Right cardiac atrium (tissue), 5 donors: ENCODE data around the gene TSEN54. TPM values are rescaled to one million over a fixed set of nuclear protein-coding genes. Genes with fewer than 3 reads are reported as not detected.

Experiments
- ATAC-seq, 2 donors: fragments of 200-7000 bp; cut with Tn5 transposase; one replicate each; pipeline versions ENCODE4 v1.8.0 to v1.9.1; 2020; ENCODE audit warnings: moderate library complexity in 2 of 2, mild to moderate bottlenecking in 1 of 2
- DNase-seq, 3 donors: peaks; one replicate each; pipeline ENCODE4 v3.0.0-alpha.2; 2020
- H3K27ac ChIP-seq: one replicate; pipeline ENCODE4 v1.5.1; 2013; ENCODE audit warnings: mild to moderate bottlenecking, low read length, control low read depth, moderate library complexity
- H3K27me3 ChIP-seq: one replicate; pipeline ENCODE4 v1.6.1; 2013; ENCODE audit not compliant: control insufficient read depth, insufficient read depth
- H3K4me1 ChIP-seq: one replicate; pipeline ENCODE4 v1.6.1; 2013; ENCODE audit warnings: low read length; ENCODE audit not compliant: control insufficient read depth, insufficient read depth
- H3K4me3 ChIP-seq: one replicate; pipeline ENCODE4 v1.5.1; 2013; ENCODE audit warnings: low read length, control low read depth
- H3K9me3 ChIP-seq: one replicate; pipeline ENCODE4 v1.6.1; 2013; ENCODE audit warnings: low read length; ENCODE audit not compliant: control insufficient read depth
- WGBS: extraction: QIAGEN DNeasy Blood & Tissue Kit; methylation state at CpG from one replicate; pipeline ENCODE4 v1.1.7; 2013; 5-methylcytosine and 5-hydroxymethylcytosine counted together
- intact Hi-C, 4 donors: fragments of 100-400 bp; cut with DNase I; formaldehyde crosslinking; loops; one replicate each; pipeline versions ENCODE4 v1.11.0 to v1.14.0; 2022 to 2023
- polyA plus RNA-seq: library from polyadenylated mRNA; stranded (reverse); fragments of 200-250 nt; gene quantifications from one replicate; pipeline ENCODE4 v1.2.3, GENCODE V29; 2013
- total RNA-seq, 4 donors: library from RNA; stranded (reverse); fragmentation: NEBNext Ultra II Directional; extraction: Animal tissue kit (Norgen Biotek cat#: 25700); gene quantifications; one replicate each; pipeline ENCODE4 v1.2.1, GENCODE V29; 2021
- donor health status: healthy with polysubstance abuse.
- donor health status: DM: no; HTN: yes; CAD: no.
- donor health status: DM: no; HTN: no; CAD: no.
- donor health status: DM: no; HTN: yes; CAD: no; lungs with severe emphysema.
- donor health status: DM: yes; HTN: yes; CAD: no.

Gene TSEN54
- total and polyA plus RNA-seq, 5 donors = 5.9 to 9.6 (median 7.1) TPM

DNA sequence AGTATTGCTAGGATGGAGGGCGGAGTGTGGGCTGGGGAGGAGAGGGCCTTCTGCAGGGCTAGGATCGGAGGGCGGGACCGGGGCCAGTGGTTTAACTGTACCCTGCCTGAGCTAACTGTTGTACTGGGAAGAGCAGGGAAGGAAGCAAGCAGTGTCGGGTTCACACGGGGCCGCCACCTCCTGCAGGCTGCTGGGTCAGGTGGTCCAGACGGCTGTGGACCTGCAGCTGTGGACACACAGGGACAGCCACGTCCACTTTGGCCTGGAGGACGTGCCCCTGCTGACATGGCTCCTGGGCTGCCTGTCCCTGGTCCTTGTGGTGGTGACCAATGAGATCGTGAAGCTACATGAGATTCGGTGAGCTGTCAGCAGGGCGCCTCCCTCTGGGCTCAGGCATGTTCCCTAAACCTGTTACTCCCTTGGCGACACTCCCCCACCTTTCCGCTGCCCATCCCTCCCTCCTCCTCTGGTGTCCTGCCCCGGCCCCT, 17.6 kb upstream of the TSEN54 start:
- Histone ChIP-seq H3K4me3 (no peak overlapping the region), H3K4me1 (peaks cover 2% of the 10 kb centered on the region), H3K27ac (peak overlapping the region; percentile 42), H3K9me3 (no peaks in the 10 kb centered on the region), H3K27me3 (no peaks in the 10 kb centered on the region)
- DNase-seq = peak in 1 of 3 donors; percentile 73
- 47% methylated on average over 16 of the region's 16 CpGs for WGBS
- intact Hi-C loops = no loop called here
- ATAC-seq = peak in 1 of 2 donors; percentile 12

DNA sequence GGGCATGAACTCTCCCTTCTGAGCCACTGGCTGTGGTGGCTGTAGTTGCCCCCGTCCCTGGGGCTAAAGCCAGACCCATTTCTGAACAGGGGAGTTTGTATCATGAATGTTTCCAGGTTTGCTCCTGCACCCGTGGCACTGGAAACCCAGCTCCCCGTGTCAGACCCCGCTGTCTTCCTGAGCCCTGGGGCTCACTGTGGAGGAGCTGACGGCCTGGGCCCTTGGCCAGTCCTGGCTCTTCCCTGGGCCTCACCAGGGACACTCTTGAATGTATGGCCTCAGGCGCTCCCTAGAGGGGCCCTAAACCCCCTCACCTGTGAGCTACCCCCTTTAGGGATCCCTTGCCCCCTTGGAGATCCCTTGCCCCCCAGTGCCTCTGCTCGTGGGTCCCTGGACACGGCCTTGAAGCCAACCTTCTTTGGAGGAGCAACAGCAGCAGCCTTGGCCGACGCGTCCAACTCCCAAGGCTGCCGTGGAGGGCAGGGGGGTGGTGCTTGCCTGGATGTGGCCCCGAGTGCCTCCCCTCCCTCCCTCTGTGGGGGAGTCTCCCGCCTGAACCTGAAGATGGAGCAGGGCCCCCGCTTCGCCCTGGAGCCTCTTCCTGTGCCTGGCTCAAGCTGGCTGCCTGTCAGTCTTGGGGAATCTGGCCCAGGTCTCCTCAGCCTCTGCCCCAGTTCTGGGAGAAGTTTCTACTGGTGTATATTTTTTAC, 16.9 kb upstream of the TSEN54 start:
- Histone ChIP-seq H3K27me3 (no peaks in the 10 kb centered on the region), H3K9me3 (no peaks in the 10 kb centered on the region), H3K27ac (peak overlapping the region; percentile 42), H3K4me3 (no peak overlapping the region), H3K4me1 (peaks cover 2% of the 10 kb centered on the region)
- ATAC-seq (peak; percentile 3 to 14), DNase-seq (peak in 2 of 3 donors; percentile 71 to 72)
- WGBS = 41% methylated on average over 16 of the region's 16 CpGs
- intact Hi-C loops = no loop called here

DNA sequence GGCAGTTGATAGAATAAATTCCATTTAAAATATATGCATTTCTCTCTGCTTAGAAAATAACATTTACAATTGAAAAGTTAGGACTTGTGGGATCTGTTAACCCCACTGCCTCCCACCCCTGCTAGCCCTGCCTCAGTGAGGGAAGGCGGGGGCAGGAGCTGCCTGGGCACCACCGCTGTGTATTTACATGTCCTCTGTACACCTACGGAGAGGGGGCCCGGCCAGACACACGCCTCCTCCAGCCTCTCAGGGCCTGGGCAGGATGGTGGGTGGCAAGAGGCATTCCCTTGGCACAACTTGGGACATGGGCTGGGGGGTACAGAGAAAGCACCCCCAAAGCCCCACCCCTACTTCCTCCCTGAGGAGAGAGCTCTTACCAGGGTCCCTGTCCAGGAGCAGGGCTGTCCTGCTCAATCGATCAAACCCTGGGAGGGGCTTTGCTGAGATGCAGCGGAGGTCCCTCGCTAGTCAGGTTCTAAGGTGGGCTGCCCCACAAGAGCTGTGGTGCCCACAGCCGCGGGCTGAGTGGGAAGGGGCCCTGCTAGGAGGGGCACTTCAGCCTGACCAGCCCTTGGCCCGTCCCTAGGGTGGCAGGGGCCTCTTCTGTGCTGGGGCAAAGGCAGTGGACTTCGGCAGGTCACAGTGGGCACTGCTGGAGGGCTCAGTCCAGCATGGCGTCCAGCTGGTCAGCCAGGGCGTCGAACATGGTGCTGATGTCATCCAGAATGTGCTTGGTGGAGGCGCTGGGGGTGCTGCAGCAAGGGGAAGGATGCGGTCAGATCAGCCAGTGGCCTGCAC, 15.7 kb upstream of the TSEN54 start:
- peaks cover 2% of the 10 kb centered on the region for H3K4me1 ChIP-seq

DNA sequence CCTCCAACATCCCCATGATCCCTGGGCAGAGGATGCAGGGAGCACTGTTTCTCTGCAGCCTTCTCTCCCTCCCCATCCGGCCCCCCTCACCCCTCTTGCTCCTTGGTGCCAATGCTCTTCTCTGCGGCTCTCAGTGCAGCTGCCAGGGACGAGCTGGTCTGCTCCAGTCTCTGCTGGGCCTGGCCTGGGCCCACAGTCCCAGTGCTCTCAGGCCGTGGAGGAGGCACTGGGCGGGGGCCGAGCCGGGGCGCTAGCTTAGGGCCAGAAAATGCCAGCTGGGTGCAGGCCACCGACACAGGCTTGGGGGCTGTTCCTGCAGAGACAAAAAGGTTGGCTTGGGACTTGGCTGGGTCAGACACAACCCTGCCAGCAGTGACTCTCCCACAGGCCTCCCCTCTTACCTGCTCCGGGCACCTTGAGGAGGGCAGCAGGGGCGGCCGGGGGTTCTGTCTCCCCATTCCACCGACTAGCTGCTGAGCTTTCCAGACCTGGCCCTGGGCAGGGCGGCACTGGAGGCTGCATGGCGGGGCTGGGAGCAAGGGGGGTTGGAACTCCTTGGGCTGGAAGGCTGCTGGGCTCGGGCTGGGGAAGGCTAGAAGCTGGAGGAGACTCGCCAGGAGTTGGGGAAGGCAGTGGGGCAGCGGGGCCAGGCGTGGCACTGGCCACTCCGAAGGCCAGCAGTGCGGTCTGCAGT, 14.8 kb upstream of the TSEN54 start:
- Histone ChIP-seq H3K4me1 (peaks cover 2% of the 10 kb centered on the region), H3K9me3 (no peaks in the 10 kb centered on the region), H3K27me3 (no peaks in the 10 kb centered on the region), H3K4me3 (no peak overlapping the region), H3K27ac (no peak overlapping the region)
- WGBS = 62% methylated on average over 21 of the region's 21 CpGs
- DNase-seq = peak in 2 of 3 donors; percentile 72 to 73
- intact Hi-C loops = no loop called here
- ATAC-seq = peak in 1 of 2 donors; percentile 10

More for the DNA sequence above, 15.7 kb upstream of the TSEN54 start:
- no peak for ATAC-seq
- no peak overlapping the region for H3K4me3 ChIP-seq
- H3K9me3 ChIP-seq = no peaks in the 10 kb centered on the region
- no peaks in the 10 kb centered on the region for H3K27me3 ChIP-seq
- WGBS = 84% methylated on average over 17 of the region's 17 CpGs
- intact Hi-C loops = no loop called here
- no peak overlapping the region for H3K27ac ChIP-seq
- DNase-seq = peak in 1 of 3 donors; percentile 54

DNA sequence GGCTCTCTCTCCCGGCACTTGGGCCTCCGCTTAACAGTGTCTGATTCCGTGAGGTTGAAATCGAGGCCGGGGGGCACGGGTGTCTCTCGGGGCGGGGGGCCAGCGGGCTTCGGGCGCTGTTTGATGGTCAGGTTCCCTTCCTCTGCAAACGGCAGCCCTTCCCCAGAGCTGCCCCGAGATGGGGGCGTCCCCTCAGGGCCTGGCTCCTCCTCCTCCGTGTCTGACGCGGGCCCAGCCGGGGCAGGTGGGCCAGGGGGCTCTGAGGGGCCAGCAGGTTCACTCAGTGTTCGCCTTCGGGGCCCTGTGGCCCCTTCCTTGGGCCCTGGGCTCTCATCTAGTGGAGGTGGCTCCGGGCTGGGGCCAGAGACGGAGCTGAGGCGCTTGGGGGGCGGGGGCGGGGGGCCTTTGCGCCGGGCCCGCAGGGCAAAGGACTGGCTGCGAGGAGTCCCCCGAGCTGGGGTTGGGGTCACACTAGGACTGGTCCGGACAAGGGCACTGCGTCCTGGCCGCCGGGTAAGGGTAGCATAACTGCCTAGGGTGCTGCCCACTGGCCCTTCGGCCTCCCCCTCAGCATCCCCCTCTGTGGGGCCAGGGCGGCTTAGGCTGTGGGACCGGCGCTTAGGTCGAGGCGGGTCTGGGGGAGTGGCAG, 14.1 kb upstream of the TSEN54 start:
- no peak for ATAC-seq
- no peaks in the 10 kb centered on the region for H3K9me3 ChIP-seq
- H3K27me3 ChIP-seq = no peaks in the 10 kb centered on the region
- no peak overlapping the region for H3K4me3 ChIP-seq
- 85% methylated on average over 40 of the region's 40 CpGs for WGBS
- intact Hi-C loops = no loop called here
- no peak overlapping the region for H3K27ac ChIP-seq
- H3K4me1 ChIP-seq = peaks cover 2% of the 10 kb centered on the region
- peak in 1 of 3 donors; percentile 48 for DNase-seq

DNA sequence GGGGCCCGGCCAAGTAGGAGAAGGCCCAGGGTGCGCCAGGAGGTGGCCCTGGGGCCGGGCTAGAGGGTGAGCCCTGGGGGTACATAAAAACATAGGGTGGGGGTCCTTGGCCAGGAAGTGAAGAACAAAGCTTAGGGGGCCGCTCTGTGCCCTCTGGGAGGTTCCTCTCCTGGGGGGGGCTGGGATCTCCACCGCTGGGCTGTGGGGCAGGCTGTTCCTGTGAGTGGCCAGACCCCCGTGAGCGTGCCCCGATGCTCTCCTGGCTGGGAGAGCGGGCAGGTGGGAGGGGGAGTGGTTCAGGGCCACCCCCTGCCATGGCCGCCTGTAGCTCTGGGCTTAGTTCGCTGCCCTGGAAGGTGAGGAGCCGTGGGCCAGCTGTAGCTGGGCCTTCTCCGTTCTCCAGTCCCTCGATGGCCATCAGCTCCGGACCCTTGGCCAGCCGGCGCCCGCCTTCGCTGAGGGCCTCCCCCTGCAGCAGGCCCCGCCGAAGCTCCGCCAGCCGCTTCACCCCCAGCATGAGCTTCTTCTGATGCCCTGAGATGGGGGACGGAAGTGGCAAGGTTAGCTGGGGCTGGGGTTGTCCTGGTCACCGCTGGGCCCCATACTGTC, 13.5 kb upstream of the TSEN54 start:
- H3K4me3 ChIP-seq = no peak overlapping the region
- DNase-seq (peak in 1 of 3 donors; percentile 49), ATAC-seq (no peak)
- intact Hi-C loops = no loop called here
- no peaks in the 10 kb centered on the region for H3K9me3 ChIP-seq
- WGBS = 91% methylated on average over 25 of the region's 25 CpGs
- H3K4me1 ChIP-seq = peaks cover 2% of the 10 kb centered on the region
- H3K27ac ChIP-seq = no peak overlapping the region
- no peaks in the 10 kb centered on the region for H3K27me3 ChIP-seq

DNA sequence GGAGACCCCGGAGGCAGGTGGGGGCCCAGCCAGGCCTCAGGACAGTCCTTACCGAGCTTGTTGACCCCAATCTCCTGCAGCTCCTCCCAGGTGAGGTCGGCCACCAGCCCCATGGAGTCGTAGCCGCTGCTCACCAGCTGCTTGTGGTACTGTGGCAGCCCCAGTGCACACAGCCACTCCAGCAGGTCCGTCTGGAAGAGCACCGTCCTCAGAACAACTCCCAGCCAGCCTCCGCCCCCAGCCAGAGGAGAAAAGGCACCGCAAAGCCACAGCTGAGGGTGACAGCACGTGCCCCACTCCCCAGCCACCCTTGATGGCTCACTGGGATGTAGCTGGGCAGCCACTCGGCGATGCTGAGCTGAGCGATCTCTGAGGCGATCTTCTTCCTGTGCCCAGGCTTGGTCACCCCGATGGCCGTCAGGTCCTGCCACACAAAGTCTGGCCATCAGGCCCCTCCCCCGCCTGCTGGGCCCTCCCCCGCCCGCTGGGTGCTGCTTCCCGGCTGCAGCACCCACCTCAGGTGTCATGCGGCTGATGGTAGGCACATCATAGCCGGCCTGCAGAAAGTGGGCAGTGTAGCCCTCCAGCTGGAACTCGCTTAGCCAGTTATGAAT, 12.9 kb upstream of the TSEN54 start:
- Histone ChIP-seq H3K9me3 (no peaks in the 10 kb centered on the region), H3K27me3 (no peaks in the 10 kb centered on the region), H3K4me3 (no peak overlapping the region), H3K27ac (no peak overlapping the region), H3K4me1 (peaks cover 2% of the 10 kb centered on the region)
- no peak for ATAC-seq
- 84% methylated on average over 23 of the region's 23 CpGs for WGBS
- intact Hi-C loops = no loop called here
- peak in 1 of 3 donors; percentile 51 for DNase-seq

DNA sequence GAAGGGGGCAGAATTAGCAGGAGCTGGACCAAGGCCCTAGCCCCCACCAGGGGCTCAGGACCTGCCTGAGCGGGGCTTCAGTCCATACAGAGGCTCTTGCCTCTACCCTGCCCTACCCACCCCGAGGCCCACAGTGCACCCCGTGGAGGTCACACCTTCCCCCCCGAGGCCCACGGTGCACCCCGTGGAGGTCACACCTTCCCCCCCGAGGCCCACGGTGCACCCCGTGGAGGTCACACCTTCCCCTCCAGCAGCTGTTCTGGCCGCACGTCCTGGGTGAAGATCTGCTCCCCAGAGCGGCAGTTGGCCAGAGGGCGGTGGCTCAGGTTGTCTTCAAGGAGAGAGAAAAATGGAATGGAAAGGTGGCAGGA, 12.4 kb upstream of the TSEN54 start:
- intact Hi-C loops = no loop called here
- Histone ChIP-seq H3K27ac (no peak overlapping the region), H3K9me3 (no peaks in the 10 kb centered on the region), H3K4me3 (no peak overlapping the region), H3K27me3 (no peaks in the 10 kb centered on the region), H3K4me1 (peaks cover 5% of the 10 kb centered on the region)
- ATAC-seq (peak in 1 of 2 donors; percentile 1), DNase-seq (no peak)
- 72% methylated on average over 13 of the region's 13 CpGs for WGBS

DNA sequence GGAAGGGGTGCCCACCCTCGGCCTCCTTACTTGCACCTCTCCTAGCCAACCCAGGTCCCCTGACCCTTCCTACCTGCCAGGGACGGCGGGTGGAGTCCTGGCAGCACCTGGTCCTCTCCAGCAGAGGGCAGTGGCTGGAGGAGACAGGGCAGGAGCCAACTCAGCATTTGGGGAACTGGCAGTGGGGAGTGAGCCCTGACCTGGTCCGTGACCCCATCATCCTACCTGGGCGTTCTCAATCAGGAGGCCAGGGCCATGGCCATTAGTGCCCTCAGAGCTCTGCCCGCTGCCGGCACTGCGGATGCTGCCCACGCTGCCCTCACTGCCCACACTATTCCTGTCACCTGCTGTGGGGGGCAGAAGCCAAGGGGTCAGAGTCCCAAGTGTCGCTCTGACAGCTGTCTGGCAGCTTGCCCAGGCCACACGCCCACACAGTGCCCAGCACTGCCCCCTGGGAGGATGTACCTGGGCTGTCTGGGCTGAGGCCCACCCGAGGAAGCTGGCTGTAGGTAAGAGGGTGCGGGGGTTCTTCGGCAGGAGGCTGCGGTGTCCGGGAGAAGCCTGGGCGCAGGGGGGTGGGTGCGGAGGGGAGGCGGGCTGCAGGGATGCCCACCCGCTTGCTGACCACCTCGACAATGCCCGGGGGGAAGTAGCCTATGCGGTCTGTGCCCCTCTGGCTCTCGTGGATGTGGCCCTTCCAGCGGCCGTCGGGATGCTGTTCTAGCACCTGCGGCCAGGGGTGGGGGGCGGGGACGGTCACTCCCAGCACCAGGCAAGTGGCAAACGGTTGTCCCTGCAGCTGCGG, 11.8 kb upstream of the TSEN54 start:
- Histone ChIP-seq H3K9me3 (no peaks in the 10 kb centered on the region), H3K27ac (no peak overlapping the region), H3K4me1 (peaks cover 6% of the 10 kb centered on the region), H3K27me3 (no peaks in the 10 kb centered on the region), H3K4me3 (no peak overlapping the region)
- intact Hi-C loops = no loop called here
- DNase-seq = peak in 1 of 3 donors; percentile 65
- no peak for ATAC-seq
- 72% methylated on average over 32 of the region's 32 CpGs for WGBS

DNA sequence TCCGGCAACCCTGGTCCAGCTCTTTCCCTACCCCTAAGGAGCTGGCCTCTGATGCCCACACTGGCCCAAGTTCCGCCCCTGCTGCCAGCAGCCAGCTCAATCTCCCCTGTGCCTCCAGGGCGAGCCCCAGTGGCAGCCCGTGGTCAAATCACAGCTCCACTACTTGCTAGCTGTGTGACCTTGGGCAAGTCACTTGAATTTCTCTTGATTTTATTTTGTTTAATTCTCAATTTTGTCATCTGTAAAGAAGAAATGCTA, 11.2 kb upstream of the TSEN54 start:
- DNase-seq (no peak), ATAC-seq (no peak)
- 90% methylated on average over 4 of the region's 4 CpGs for WGBS
- H3K9me3 ChIP-seq = no peaks in the 10 kb centered on the region
- no peak overlapping the region for H3K4me3 ChIP-seq
- peaks cover 6% of the 10 kb centered on the region for H3K4me1 ChIP-seq
- no peak overlapping the region for H3K27ac ChIP-seq
- H3K27me3 ChIP-seq = no peaks in the 10 kb centered on the region
- intact Hi-C loops = no loop called here
